ENCODE results near the gene RFPL4AL1. TPM values are rescaled to one million over a fixed set of nuclear protein-coding genes. Genes with fewer than 3 reads are reported as not detected.
"Not testable (repeated sequence)": the region's sequence is repeated elsewhere in the genome, so short reads cannot be mapped to it uniquely, and the experiment has no call there.

The RFPL4AL1 gene
- total RNA-seq (2021) (not detected in 2 replicates), Bru-seq, nascent RNA (not detected), BruChase-seq, experiment 1, labeled RNA remaining after a 2-hour chase (not detected), BruChase-seq, experiment 2, labeled RNA remaining after a 6-hour chase (not detected)
- long read RNA-seq: 0 reads

DNA sequence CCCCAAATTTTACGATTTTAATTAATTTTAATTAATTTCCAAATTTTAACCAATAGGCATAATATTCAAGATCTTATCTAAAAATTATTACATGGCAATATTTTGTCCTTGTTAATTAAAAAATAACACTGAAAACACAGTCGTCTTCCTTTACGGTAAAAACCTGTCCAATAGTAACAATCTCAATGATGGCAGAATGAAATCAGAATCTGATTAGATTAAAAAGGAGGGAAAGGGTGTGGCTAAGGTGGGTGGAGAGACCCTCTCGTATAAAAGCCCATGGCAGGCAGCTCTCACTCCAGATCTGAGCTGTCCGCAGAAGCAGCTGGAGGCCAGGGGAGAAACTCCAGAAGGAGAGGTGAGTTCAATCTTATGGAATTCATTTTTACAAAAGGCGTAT, at the start of gene RFPL4AL1:
Gene RFPL4AL1 (plus strand): TSS at position 301 of the 400 bp plus-strand sequence. CDS start 2,687 bp downstream, outside the sequence.
- H3K27me3 ChIP-seq (replicated peaks; ENCODE audit: insufficient read depth, low read depth, low read length, poor library complexity): peaks cover 48% of the 10 kb centered on the region
- H3K4me1 ChIP-seq (ENCODE audit: insufficient read depth, low read length, poor library complexity, severe bottlenecking); H3K36me3 ChIP-seq (ENCODE audit: insufficient read depth, low read length, poor library complexity, severe bottlenecking); DNase-seq (ENCODE audit: low spot score); CTCF ChIA-PET; intact Hi-C loops (cut with micrococcal nuclease; ENCODE audit: unreplicated experiment); H3K9me3 ChIP-seq (ENCODE audit: low read depth, low read length, poor library complexity, severe bottlenecking); H3K4me3 ChIP-seq (ENCODE audit: low read depth, low read length, poor library complexity, severe bottlenecking); H3K27ac ChIP-seq (ENCODE audit: low read depth, low read length, poor library complexity, severe bottlenecking); BruUV-seq (replicated peaks); POLR2A ChIA-PET (ENCODE audit: low non-redundant PET): not testable (repeated sequence)

DNA sequence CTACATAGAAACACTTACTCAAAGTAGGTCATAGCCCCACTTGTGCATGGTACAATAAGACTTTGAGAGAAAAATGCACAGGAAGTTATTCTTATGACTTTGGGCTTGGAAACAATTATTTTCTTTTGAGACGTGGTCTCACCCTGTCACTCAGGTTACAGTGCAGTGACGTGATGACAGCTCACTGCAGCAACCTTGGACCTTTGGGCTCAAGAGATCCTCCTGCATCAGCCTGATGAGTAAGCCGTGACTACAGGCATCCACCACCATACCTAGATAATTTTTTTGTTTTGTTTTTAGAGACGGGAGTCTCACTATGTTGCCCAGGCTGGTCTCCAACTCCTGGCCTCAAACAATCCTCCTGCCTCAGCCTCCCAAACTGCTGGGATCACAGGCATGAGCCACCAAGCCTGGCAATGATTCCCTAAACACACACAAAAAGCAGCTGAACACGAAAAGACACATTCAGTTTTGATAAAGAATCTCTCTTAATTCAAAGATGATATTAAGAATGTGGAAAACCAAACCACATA, 48.6 kb upstream of the RFPL4AL1 start:
- no TSS peak for BruUV-seq (replicated peaks)

DNA sequence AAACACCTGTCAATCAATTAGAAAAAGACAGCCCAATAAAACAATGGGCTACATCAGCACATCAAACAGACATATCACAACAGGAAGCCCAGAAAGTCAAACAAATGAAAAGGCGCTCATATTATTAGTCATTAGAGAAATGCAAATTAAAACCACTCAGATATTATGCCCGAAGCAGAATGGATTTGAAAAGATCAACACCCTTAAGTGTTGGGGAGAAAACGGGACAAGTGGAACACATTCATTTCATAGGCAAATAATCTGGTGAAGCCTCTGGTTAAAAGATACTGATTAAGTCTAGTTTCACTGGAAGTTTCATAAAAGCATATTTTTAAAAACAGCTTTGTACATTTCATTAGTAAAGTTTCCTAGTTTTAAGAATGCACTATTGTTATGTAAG, 48.1 kb upstream of the RFPL4AL1 start:
- Histone ChIP-seq H3K4me1 (ENCODE audit: insufficient read depth, low read length, poor library complexity, severe bottlenecking) (no peaks in the 10 kb centered on the region), H3K36me3 (ENCODE audit: insufficient read depth, low read length, poor library complexity, severe bottlenecking) (no peaks in the 10 kb centered on the region), H3K27me3 (replicated peaks; ENCODE audit: insufficient read depth, low read depth, low read length, poor library complexity) (peaks cover 37% of the 10 kb centered on the region), H3K9me3 (ENCODE audit: low read depth, low read length, poor library complexity, severe bottlenecking) (no peaks in the 10 kb centered on the region), H3K27ac (ENCODE audit: low read depth, low read length, poor library complexity, severe bottlenecking) (no peak overlapping the region), H3K4me3 (ENCODE audit: low read depth, low read length, poor library complexity, severe bottlenecking) (no peak overlapping the region)
- ChIA-PET POLR2A (ENCODE audit: low non-redundant PET) (no interaction called here), CTCF (interaction anchor here (0.6 kb wide), 1 partner anchor 147 kb away, joined by 7 read pairs; no protein-coding TSS in a partner anchor)
- intact Hi-C loops (cut with micrococcal nuclease; ENCODE audit: unreplicated experiment): no loop called here
- no peak for TF ChIP-seq EZH2 (IDR thresholded peaks at IDR 0.05; ENCODE audit: borderline replicate concordance, low read depth, low read length, poor library complexity, severe bottlenecking)
- TF ChIP-seq, protein P1, sequence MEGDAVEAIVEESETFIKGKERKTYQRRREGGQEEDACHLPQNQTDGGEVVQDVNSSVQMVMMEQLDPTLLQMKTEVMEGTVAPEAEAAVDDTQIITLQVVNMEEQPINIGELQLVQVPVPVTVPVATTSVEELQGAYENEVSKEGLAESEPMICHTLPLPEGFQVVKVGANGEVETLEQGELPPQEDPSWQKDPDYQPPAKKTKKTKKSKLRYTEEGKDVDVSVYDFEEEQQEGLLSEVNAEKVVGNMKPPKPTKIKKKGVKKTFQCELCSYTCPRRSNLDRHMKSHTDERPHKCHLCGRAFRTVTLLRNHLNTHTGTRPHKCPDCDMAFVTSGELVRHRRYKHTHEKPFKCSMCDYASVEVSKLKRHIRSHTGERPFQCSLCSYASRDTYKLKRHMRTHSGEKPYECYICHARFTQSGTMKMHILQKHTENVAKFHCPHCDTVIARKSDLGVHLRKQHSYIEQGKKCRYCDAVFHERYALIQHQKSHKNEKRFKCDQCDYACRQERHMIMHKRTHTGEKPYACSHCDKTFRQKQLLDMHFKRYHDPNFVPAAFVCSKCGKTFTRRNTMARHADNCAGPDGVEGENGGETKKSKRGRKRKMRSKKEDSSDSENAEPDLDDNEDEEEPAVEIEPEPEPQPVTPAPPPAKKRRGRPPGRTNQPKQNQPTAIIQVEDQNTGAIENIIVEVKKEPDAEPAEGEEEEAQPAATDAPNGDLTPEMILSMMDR (conservative IDR thresholded peaks at IDR 0.05; ENCODE audit: low read depth, low read length): no peak
- no TSS peak for BruUV-seq (replicated peaks)
- no peak for DNase-seq (ENCODE audit: low spot score)

More for the DNA sequence above, 48.6 kb upstream of the RFPL4AL1 start:
- intact Hi-C loops (cut with micrococcal nuclease; ENCODE audit: unreplicated experiment): no loop called here
- no peak overlapping the region for H3K27ac ChIP-seq (ENCODE audit: low read depth, low read length, poor library complexity, severe bottlenecking)
- no peak for TF ChIP-seq EZH2 (IDR thresholded peaks at IDR 0.05; ENCODE audit: borderline replicate concordance, low read depth, low read length, poor library complexity, severe bottlenecking)
- TF ChIP-seq, protein P1 (conservative IDR thresholded peaks at IDR 0.05; ENCODE audit: low read depth, low read length): no peak
- no peak overlapping the region for H3K4me3 ChIP-seq (ENCODE audit: low read depth, low read length, poor library complexity, severe bottlenecking)
- no peaks in the 10 kb centered on the region for H3K36me3 ChIP-seq (ENCODE audit: insufficient read depth, low read length, poor library complexity, severe bottlenecking)
- H3K4me1 ChIP-seq (ENCODE audit: insufficient read depth, low read length, poor library complexity, severe bottlenecking): no peaks in the 10 kb centered on the region
- CTCF ChIA-PET: interaction anchor here (0.6 kb wide), 1 partner anchor 146 kb away, joined by 7 read pairs; no protein-coding TSS in a partner anchor
- no peak for DNase-seq (ENCODE audit: low spot score)
- H3K9me3 ChIP-seq (ENCODE audit: low read depth, low read length, poor library complexity, severe bottlenecking): no peaks in the 10 kb centered on the region
- peaks cover 40% of the 10 kb centered on the region for H3K27me3 ChIP-seq (replicated peaks; ENCODE audit: insufficient read depth, low read depth, low read length, poor library complexity)
- POLR2A ChIA-PET (ENCODE audit: low non-redundant PET): no interaction called here

DNA sequence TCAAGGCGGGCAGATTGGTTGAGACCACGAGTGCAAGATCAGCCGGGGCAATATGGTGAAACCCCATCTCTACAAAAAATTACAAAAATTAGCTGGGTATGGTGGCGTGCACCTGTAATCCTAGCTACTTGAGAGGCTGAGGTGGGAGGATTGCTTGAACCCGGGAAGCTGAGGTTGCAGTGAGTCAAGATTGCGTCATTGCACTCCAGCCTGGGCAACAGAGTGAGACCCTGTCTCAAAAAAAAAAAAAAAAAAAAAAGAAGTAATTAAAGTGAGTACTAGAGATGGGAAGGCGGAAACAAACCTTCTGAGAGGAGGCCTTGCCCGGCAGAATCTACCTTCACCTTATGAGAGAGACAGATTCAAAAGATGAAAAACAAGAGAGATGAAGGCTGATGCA, 45.4 kb upstream of the RFPL4AL1 start:
- H3K27me3 ChIP-seq (replicated peaks; ENCODE audit: insufficient read depth, low read depth, low read length, poor library complexity): peaks cover 20% of the 10 kb centered on the region
- ChIA-PET POLR2A (ENCODE audit: low non-redundant PET) (no interaction called here), CTCF (no interaction called here)
- no peaks in the 10 kb centered on the region for H3K4me1 ChIP-seq (ENCODE audit: insufficient read depth, low read length, poor library complexity, severe bottlenecking)
- DNase-seq (ENCODE audit: low spot score): no peak
- no peaks in the 10 kb centered on the region for H3K9me3 ChIP-seq (ENCODE audit: low read depth, low read length, poor library complexity, severe bottlenecking)
- intact Hi-C loops (cut with micrococcal nuclease; ENCODE audit: unreplicated experiment): no loop called here
- BruUV-seq (replicated peaks): no TSS peak
- H3K36me3 ChIP-seq (ENCODE audit: insufficient read depth, low read length, poor library complexity, severe bottlenecking): no peaks in the 10 kb centered on the region
- TF ChIP-seq, protein P1 (conservative IDR thresholded peaks at IDR 0.05; ENCODE audit: low read depth, low read length): no peak
- no peak for TF ChIP-seq EZH2 (IDR thresholded peaks at IDR 0.05; ENCODE audit: borderline replicate concordance, low read depth, low read length, poor library complexity, severe bottlenecking)
- no peak overlapping the region for H3K4me3 ChIP-seq (ENCODE audit: low read depth, low read length, poor library complexity, severe bottlenecking)
- no peak overlapping the region for H3K27ac ChIP-seq (ENCODE audit: low read depth, low read length, poor library complexity, severe bottlenecking)

DNA sequence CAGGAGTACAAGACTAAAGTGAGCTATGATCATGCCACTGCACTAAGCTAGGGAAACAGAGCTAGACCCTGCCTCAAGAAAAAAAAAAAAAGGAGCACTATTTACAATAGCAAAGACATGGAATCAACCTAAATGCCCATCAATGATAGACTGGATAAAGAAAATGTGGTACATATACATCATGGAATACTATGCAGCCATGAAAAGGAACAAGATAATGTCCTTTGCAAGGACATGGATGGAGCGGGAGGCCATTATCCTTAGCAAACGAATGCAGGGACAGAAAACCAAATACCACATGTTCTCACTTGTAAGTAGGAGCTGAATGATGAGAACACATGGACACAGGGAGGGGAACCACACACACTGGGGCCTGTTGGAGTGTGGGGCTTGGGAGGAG, 38.5 kb upstream of the RFPL4AL1 start:
- POLR2A ChIA-PET (ENCODE audit: low non-redundant PET); BruUV-seq (replicated peaks); H3K4me3 ChIP-seq (ENCODE audit: low read depth, low read length, poor library complexity, severe bottlenecking); H3K9me3 ChIP-seq (ENCODE audit: low read depth, low read length, poor library complexity, severe bottlenecking); intact Hi-C loops (cut with micrococcal nuclease; ENCODE audit: unreplicated experiment); DNase-seq (ENCODE audit: low spot score); H3K27ac ChIP-seq (ENCODE audit: low read depth, low read length, poor library complexity, severe bottlenecking); CTCF ChIA-PET; H3K36me3 ChIP-seq (ENCODE audit: insufficient read depth, low read length, poor library complexity, severe bottlenecking); H3K27me3 ChIP-seq (replicated peaks; ENCODE audit: insufficient read depth, low read depth, low read length, poor library complexity); H3K4me1 ChIP-seq (ENCODE audit: insufficient read depth, low read length, poor library complexity, severe bottlenecking): not testable (repeated sequence)
